Heart left ventricle (tissue), 13 donors: ENCODE data around the gene EIF1AX.

Experiments
- CTCF ChIP-seq, 12 donors: fragments of 200-600 bp; sonication (generic) in 4 of 12; IDR thresholded peaks; one replicate each; pipeline versions ENCODE4 v1.5.0 to v1.8.0; 2018 to 2022; ENCODE audit warnings: antibody characterized with exemption in 12 of 12, mild to moderate bottlenecking in 5 of 12
- POLR2A ChIP-seq, 2 donors: fragments of 450-650 bp; IDR thresholded peaks; one replicate each; pipeline ENCODE4 v1.6.1; 2017; ENCODE audit warnings: antibody characterized with exemption in 2 of 2, mild to moderate bottlenecking in 2 of 2, moderate library complexity in 2 of 2
- donor health status: ischemic (EF 13 %, LVEDD 7.1; RV severe dilation, severe dysfunction).
- donor health status: DM: no; HTN: yes; CAD: no.
- donor health status: DM: no; HTN: no; CAD: no.
- donor health status: ischemic (EF 25% LVEDD 6.9; RV normal size, moderate dysfunction).
- donor health status: ischemic (EF 25% LVEDD 5.7; RV mildly dilated, moderate dysfunction).
- donor health status: ischemic (EF 35%, LVEDD 5.7; RV mildly dilated, moderate dysfunction).
- donor health status: nonischemic (EF 11% LVEDD 7.7; RV severe dilation, severe dysfunction).
- donor health status: DM: yes; HTN: yes; CAD: no.
- donor health status: PGD.
- donor health status: ischemic (EF 29% LVEDD 5.4; RV normal size, mild dysfunction).
- donor health status: nonischemic (EF 23%, LVEDD 6.1; RV moderate dilation, normal function).

- TF ChIP-seq CTCF (IDR thresholded peaks at IDR 0.05) (no peak), POLR2A (IDR thresholded peaks at IDR 0.05) (no peak)
Observed at GRCh38 chrX:20140420-20140819, 1.2 kb downstream of the EIF1AX start.
